Endothelial cell (in vitro differentiated cells): ENCODE data around the gene TGOLN2. TPM values are rescaled to one million over a fixed set of nuclear protein-coding genes. Genes with fewer than 3 reads are reported as not detected.
A peak's percentile ranks its signal among the peaks of the same experiment; 100 is the strongest.

Source experiments
- DNase-seq: peaks from one replicate; pipeline ENCODE4 v3.0.0; 2021; ENCODE audit warnings: low spot score
- H3K27ac Mint-ChIP-seq: one replicate; pipeline ENCODE4 v1.8.0; 2021; ENCODE audit warnings: mixed read lengths, inconsistent platforms; ENCODE audit not compliant: unreplicated experiment
- H3K27me3 Mint-ChIP-seq: one replicate; pipeline ENCODE4 v1.8.0; 2021; ENCODE audit warnings: mild to moderate bottlenecking, moderate library complexity, mixed read lengths, inconsistent platforms; ENCODE audit not compliant: unreplicated experiment
- H3K36me3 Mint-ChIP-seq: one replicate; pipeline ENCODE4 v1.8.0; 2021; ENCODE audit warnings: mild to moderate bottlenecking, low read depth, mixed read lengths, inconsistent platforms; ENCODE audit not compliant: unreplicated experiment
- H3K4me1 Mint-ChIP-seq: one replicate; pipeline ENCODE4 v1.8.0; 2021; ENCODE audit warnings: mild to moderate bottlenecking, mixed read lengths, inconsistent platforms; ENCODE audit not compliant: unreplicated experiment
- H3K4me3 Mint-ChIP-seq: one replicate; pipeline ENCODE4 v1.8.0; 2021; ENCODE audit warnings: mild to moderate bottlenecking, mixed read lengths, inconsistent platforms; ENCODE audit not compliant: unreplicated experiment
- H3K9me3 Mint-ChIP-seq: one replicate; pipeline ENCODE4 v1.8.0; 2021; ENCODE audit warnings: mixed read lengths, inconsistent platforms; ENCODE audit not compliant: unreplicated experiment
- total RNA-seq: library from RNA; stranded (reverse); fragmentation: NEBNext Ultra II Directional; extraction: Animal tissue kit (Norgen Biotek cat#: 25700); gene quantifications from one replicate; pipeline ENCODE4 v1.2.1, GENCODE V29; 2021; ENCODE audit not compliant: unreplicated experiment
- TF ChIP-seq, protein P1 (sequence below): fragments of 200-600 bp; sonication (generic); IDR thresholded peaks from one replicate; pipeline ENCODE4 v1.5.0; 2021; ENCODE audit warnings: antibody characterized with exemption; ENCODE audit not compliant: unreplicated experiment

The TGOLN2 gene
- total RNA-seq, 1 donor from 2014 or later, result 83.1 TPM

DNA sequence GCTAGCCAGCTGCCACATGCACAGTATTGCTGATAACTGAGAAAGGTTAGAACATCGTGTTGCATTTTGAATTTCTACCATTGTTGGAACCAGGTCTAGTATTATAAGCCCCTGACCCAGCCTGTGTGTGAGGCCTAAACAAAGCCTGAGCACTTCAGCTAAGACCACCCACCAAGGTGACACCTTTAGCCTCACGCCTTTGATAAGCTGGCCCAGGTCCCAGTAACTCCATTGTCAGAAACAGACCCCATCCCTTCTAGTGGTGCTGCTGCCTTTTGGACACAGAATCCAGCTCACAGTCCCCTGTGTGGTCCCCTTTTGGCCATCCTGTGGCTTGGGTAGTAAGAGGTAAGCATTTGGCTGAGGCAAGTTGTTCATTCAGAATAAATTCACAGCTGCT is 28.4 kb upstream of the TGOLN2 start:
- no peak overlapping the region for H3K27ac Mint-ChIP-seq

DNA sequence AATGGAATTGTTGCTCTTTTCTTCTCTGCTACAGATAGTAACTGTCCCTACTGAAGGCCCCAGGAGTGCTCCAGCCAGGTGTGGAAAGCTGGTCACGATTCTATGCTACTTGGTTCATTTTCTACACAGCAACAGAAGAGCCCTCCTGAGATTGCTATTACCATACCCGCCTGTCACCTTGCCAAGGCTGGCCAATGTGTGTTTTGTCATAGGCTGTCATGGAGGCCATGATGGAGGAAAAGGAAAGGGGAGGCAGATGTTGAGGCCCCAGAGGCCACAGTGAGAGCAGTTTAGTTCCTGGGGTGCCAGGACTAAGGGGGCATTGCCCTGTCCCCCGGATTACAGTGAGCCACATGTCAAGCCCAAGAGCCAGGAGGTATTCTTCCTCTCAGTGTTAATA is 27.7 kb upstream of the TGOLN2 start:
- Mint-ChIP-seq H3K36me3 (peaks cover 10% of the 10 kb centered on the region), H3K4me3 (peak overlapping the region; percentile 100), H3K27ac (peak overlapping the region; percentile 45), H3K27me3 (peaks cover 8% of the 10 kb centered on the region), H3K9me3 (no peaks in the 10 kb centered on the region), H3K4me1 (peaks cover 20% of the 10 kb centered on the region)
- TF ChIP-seq, protein P1, sequence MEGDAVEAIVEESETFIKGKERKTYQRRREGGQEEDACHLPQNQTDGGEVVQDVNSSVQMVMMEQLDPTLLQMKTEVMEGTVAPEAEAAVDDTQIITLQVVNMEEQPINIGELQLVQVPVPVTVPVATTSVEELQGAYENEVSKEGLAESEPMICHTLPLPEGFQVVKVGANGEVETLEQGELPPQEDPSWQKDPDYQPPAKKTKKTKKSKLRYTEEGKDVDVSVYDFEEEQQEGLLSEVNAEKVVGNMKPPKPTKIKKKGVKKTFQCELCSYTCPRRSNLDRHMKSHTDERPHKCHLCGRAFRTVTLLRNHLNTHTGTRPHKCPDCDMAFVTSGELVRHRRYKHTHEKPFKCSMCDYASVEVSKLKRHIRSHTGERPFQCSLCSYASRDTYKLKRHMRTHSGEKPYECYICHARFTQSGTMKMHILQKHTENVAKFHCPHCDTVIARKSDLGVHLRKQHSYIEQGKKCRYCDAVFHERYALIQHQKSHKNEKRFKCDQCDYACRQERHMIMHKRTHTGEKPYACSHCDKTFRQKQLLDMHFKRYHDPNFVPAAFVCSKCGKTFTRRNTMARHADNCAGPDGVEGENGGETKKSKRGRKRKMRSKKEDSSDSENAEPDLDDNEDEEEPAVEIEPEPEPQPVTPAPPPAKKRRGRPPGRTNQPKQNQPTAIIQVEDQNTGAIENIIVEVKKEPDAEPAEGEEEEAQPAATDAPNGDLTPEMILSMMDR, result no peak
- no peak for DNase-seq

More for the DNA sequence above, 28.4 kb upstream of the TGOLN2 start:
- no peak for DNase-seq
- Mint-ChIP-seq H3K36me3 (peaks cover 4% of the 10 kb centered on the region), H3K4me1 (peaks cover 20% of the 10 kb centered on the region), H3K9me3 (no peaks in the 10 kb centered on the region), H3K4me3 (no peak overlapping the region), H3K27me3 (peaks cover 8% of the 10 kb centered on the region)
- TF ChIP-seq, protein P1, result no peak

DNA sequence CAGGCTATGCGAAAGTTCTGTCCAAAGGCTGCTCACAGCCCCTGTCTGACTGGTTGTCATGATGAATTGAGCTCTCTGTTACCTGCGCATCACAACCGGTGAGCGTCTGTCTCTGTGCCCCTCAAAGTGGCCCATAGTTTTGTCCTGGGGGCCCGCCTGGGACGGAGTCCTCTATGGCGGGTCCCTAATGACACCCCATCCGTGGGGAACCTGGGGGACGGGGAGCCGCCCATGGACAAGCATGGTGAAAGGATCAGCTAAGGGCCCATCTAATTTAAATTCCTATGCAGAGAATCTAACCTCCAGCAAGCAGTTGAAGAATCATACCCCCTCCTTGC is 27.3 kb upstream of the TGOLN2 start:
- TF ChIP-seq, protein P1, result no peak
- Mint-ChIP-seq H3K27me3 (peaks cover 8% of the 10 kb centered on the region), H3K27ac (peak overlapping the region; percentile 94), H3K9me3 (no peaks in the 10 kb centered on the region), H3K36me3 (peaks cover 14% of the 10 kb centered on the region), H3K4me1 (peaks cover 20% of the 10 kb centered on the region), H3K4me3 (peak overlapping the region; percentile 100)
- no peak for DNase-seq

DNA sequence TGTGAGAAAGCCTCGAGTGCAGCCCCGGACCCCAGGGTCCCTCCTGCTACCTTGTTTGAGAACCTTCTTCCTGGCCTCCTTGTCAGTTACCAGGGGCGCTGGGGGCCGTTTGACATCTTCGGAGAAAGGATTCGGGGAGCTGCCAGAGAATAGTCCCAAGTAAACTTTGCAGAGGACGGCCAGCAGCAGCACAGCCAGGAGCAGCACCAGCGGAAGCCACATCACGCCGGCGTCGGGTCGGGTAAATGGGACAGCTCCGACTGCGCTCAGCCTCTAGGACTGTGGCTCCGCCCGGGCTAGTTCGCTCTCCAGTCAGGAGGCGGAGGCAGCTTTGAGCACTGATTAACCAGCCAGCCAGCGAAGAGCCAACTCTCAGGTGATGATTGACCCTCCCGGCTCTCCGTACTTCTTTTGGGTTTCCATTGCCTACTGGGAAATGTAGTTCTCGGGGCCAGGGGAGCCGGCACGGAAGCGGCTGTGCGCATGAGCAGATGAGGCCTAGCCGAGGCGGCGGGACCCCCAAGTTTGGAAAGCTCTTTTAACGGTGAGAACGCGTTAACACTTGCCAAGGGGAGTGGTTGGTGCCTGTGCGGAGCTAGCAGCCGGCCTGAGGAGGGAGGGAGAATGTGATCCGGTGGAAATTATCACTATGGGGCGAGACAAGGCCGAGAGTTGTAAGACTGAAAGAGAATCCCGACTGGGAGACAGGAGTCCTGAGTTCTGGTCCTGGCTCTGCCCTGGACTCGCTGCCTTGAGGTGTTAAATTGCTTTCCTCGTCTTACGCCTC is 26.7 kb upstream of the TGOLN2 start, which contains the start of the genes ELMOD3 and RETSAT:
ELMOD3 (plus strand) TSS at position 484 of the 787 bp plus-strand sequence. CDS start 2,430 bp downstream, outside the sequence.
RETSAT (minus strand) TSS at position 243 of the 787 bp plus-strand sequence; CDS start at position 222, 21 bp downstream.
- Mint-ChIP-seq H3K27ac (peak within 1 kb of the TSS; percentile 94), H3K4me1 (peaks cover 20% of the 10 kb centered on the region), H3K4me3 (peak within 1 kb of the TSS; percentile 100), H3K9me3 (no peaks in the 10 kb centered on the region), H3K27me3 (peaks cover 8% of the 10 kb centered on the region), H3K36me3 (peaks cover 19% of the 10 kb centered on the region)
- peak; percentile 95 for DNase-seq
- TF ChIP-seq, protein P1, result no peak

DNA sequence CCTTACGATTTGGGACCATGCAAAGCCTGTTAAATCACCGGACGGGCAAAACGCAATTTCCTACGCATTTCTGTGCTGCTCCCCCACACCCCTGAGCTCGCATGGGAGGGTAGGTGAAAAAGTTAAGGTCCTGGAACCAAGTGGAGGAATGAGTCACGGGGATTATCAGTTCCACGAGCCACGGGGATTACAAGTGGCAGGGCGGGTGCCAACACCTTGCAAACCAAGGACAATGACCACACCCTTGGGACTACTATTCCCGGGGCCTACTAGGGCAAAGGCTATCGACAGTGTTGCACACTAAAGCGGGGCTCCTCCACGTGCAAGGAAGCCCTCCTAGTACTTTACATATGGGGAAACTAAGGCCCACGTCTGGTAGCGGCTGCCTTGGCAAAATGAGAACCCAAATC is 26.1 kb upstream of the TGOLN2 start:
- DNase-seq, result no peak
- H3K36me3 Mint-ChIP-seq, result peaks cover 22% of the 10 kb centered on the region
- H3K9me3 Mint-ChIP-seq, result no peaks in the 10 kb centered on the region
- TF ChIP-seq, protein P1, result no peak
- peaks cover 20% of the 10 kb centered on the region for H3K4me1 Mint-ChIP-seq
- peaks cover 8% of the 10 kb centered on the region for H3K27me3 Mint-ChIP-seq
- no peak overlapping the region for H3K27ac Mint-ChIP-seq
- peak overlapping the region; percentile 100 for H3K4me3 Mint-ChIP-seq
